Fibroblast of lung (primary cell): ENCODE data around the gene PUM2. TPM values are rescaled to one million over a fixed set of nuclear protein-coding genes. Genes with fewer than 3 reads are reported as not detected.

Experiments used
- DNase-seq, 2 donors: peaks; one replicate each; pipeline versions ENCODE4 v3.0.0 to v3.0.0-alpha.2; 2010; ENCODE audit warnings: low read depth in 2 of 2
- H2AFZ ChIP-seq: 2 replicates; pipeline ENCODE4 v1.5.1; 2012; ENCODE audit warnings: low read length, control low read depth, inconsistent platforms
- H3K27ac ChIP-seq: 2 replicates; pipeline ENCODE4 v1.5.1; 2011; ENCODE audit warnings: low read length, control low read depth; ENCODE audit not compliant: insufficient read depth
- H3K27me3 ChIP-seq: 2 replicates; pipeline ENCODE4 v1.5.1; 2011; ENCODE audit warnings: mild to moderate bottlenecking, low read length; ENCODE audit not compliant: control insufficient read depth, insufficient read depth
- H3K36me3 ChIP-seq: 2 replicates; pipeline ENCODE4 v1.5.1; 2011; ENCODE audit warnings: low read length; ENCODE audit not compliant: control insufficient read depth, insufficient read depth
- H3K4me1 ChIP-seq: 2 replicates; pipeline ENCODE4 v1.5.1; 2011; ENCODE audit warnings: low read length; ENCODE audit not compliant: control insufficient read depth, insufficient read depth; ENCODE audit errors: extremely low read depth
- H3K4me2 ChIP-seq: 2 replicates; pipeline ENCODE4 v1.5.1; 2011; ENCODE audit warnings: low read length, control low read depth; ENCODE audit not compliant: insufficient read depth; ENCODE audit errors: extremely low read depth
- H3K4me3 ChIP-seq, 4 experiments: fragments of 200-600 bp in 1 of 4; sonication (generic) in 1 of 4; replicated peaks in 1 of 4; 2 replicates each; pipeline ENCODE4 v1.5.1; 2011 to 2016; ENCODE audit warnings: low read length in 4 of 4, low read depth in 3 of 4, mild to moderate bottlenecking in 3 of 4, control low read depth in 2 of 4, inconsistent platforms in 1 of 4, mixed read lengths in 1 of 4; ENCODE audit not compliant: insufficient read depth in 1 of 4; ENCODE audit errors: control extremely low read depth in 1 of 4
- H3K79me2 ChIP-seq: 2 replicates; pipeline ENCODE4 v1.5.1; 2012; ENCODE audit warnings: mild to moderate bottlenecking, low read length, inconsistent platforms; ENCODE audit not compliant: control insufficient read depth, insufficient read depth
- H3K9ac ChIP-seq: 2 replicates; pipeline ENCODE4 v1.5.1; 2011; ENCODE audit warnings: mild to moderate bottlenecking, low read length, control low read depth; ENCODE audit not compliant: insufficient read depth
- H3K9me3 ChIP-seq: 2 replicates; pipeline ENCODE4 v1.5.1; 2012; ENCODE audit warnings: low read depth, low read length; ENCODE audit not compliant: control insufficient read depth, insufficient read depth
- H4K20me1 ChIP-seq: 2 replicates; pipeline ENCODE4 v1.5.1; 2011; ENCODE audit warnings: low read length; ENCODE audit not compliant: control insufficient read depth, insufficient read depth; ENCODE audit errors: extremely low read depth
- CTCF ChIP-seq, 2 donors: IDR thresholded peaks in 1 of 2; conservative IDR thresholded peaks in 1 of 2; 1 replicate in 1 of 2; 2 replicates in 1 of 2; pipeline ENCODE4 v1.5.1; 2011 to 2012; ENCODE audit warnings: low read length in 2 of 2, control low read depth in 1 of 2, inconsistent platforms in 1 of 2, low read depth in 1 of 2, mild to moderate bottlenecking in 1 of 2
- EZH2 ChIP-seq: IDR thresholded peaks from 2 replicates; pipeline ENCODE4 v1.5.1; 2012; ENCODE audit warnings: low read length, control low read depth, mild to moderate bottlenecking; ENCODE audit errors: missing control alignments
- polyA plus RNA-seq, 2 donors: library from polyadenylated mRNA; depleted of rRNA in 1 of 2; stranded (reverse) in 1 of 2; unstranded in 1 of 2; fragments of >200 nt; gene quantifications; 2 replicates each; pipeline ENCODE4 v1.2.1, GENCODE V29; 2011 to 2012; ENCODE audit warnings: missing spikeins in 1 of 2
- total RNA-seq: library from RNA; depleted of rRNA; stranded (reverse); fragments of >200 nt; gene quantifications from 2 replicates; pipeline ENCODE4 v1.2.1, GENCODE V29; 2014

The PUM2 gene
- total and polyA plus RNA-seq, 2 donors (not counting 1 experiment from before 2014, with no cell fraction given), result 48.2 to 54.2 TPM

GRCh38 chr2:20362701-20363435 lies 12.2 kb upstream of the PUM2 start:
- Histone ChIP-seq H3K4me3 (no peak overlapping the region), H3K36me3 (no peaks in the 10 kb centered on the region), H3K4me2 (no peak overlapping the region), H3K27ac (no peak overlapping the region), H3K9me3 (no peaks in the 10 kb centered on the region), H2AFZ (no peak overlapping the region), H3K4me1 (peaks cover 6% of the 10 kb centered on the region), H3K9ac (no peak overlapping the region), H3K79me2 (no peaks in the 10 kb centered on the region), H4K20me1 (no peaks in the 10 kb centered on the region), H3K27me3 (no peaks in the 10 kb centered on the region)
- DNase-seq, result no peak
- TF ChIP-seq CTCF (conservative IDR thresholded peaks at IDR 0.05 in 1 of 2, IDR thresholded peaks at IDR 0.05 in 1 of 2; ENCODE audit: low read depth in 1 of 2, low read length in 2 of 2) (no peak), EZH2 (no peak)

- H3K27me3 ChIP-seq, result no peaks in the 10 kb centered on the region
- no peak overlapping the region for H3K4me3 ChIP-seq
- H3K4me1 ChIP-seq, result peaks cover 6% of the 10 kb centered on the region
- TF ChIP-seq CTCF (conservative IDR thresholded peaks at IDR 0.05 in 1 of 2, IDR thresholded peaks at IDR 0.05 in 1 of 2; ENCODE audit: low read depth in 1 of 2, low read length in 2 of 2) (no peak), EZH2 (no peak)
- H3K79me2 ChIP-seq, result no peaks in the 10 kb centered on the region
- H3K27ac ChIP-seq, result no peak overlapping the region
- no peak overlapping the region for H3K9ac ChIP-seq
- no peaks in the 10 kb centered on the region for H3K36me3 ChIP-seq
- no peak for DNase-seq
- no peak overlapping the region for H2AFZ ChIP-seq
- H3K4me2 ChIP-seq, result no peak overlapping the region
- H3K9me3 ChIP-seq, result no peaks in the 10 kb centered on the region
- H4K20me1 ChIP-seq, result no peaks in the 10 kb centered on the region
These were observed 11.2 kb upstream of the PUM2 start for GRCh38 chr2:20361893-20362292.

- Histone ChIP-seq H3K4me1 (peaks cover 2% of the 10 kb centered on the region), H3K27ac (no peak overlapping the region), H3K9ac (no peak overlapping the region), H3K27me3 (no peaks in the 10 kb centered on the region), H3K79me2 (no peaks in the 10 kb centered on the region), H2AFZ (no peak overlapping the region), H3K9me3 (no peaks in the 10 kb centered on the region), H4K20me1 (no peaks in the 10 kb centered on the region), H3K36me3 (no peaks in the 10 kb centered on the region), H3K4me2 (no peak overlapping the region), H3K4me3 (no peak overlapping the region)
- TF ChIP-seq CTCF (conservative IDR thresholded peaks at IDR 0.05 in 1 of 2, IDR thresholded peaks at IDR 0.05 in 1 of 2; ENCODE audit: low read depth in 1 of 2, low read length in 2 of 2) (no peak), EZH2 (no peak)
- DNase-seq, result no peak
These were observed 8.5 kb upstream of the PUM2 start for GRCh38 chr2:20359096-20359495.
